Endodermal cell (in vitro differentiated cells): Measurements from ENCODE around the gene MRPL20. TPM values are rescaled to one million over a fixed set of nuclear protein-coding genes. Genes with fewer than 3 reads are reported as not detected.

Experiments
- DNase-seq: peaks from one replicate; pipeline ENCODE4 v3.0.0-alpha.2; 2017
- H3K27ac ChIP-seq: 2 replicates; pipeline ENCODE4 v1.5.1; 2013; ENCODE audit warnings: mild to moderate bottlenecking, low read depth, low read length, moderate library complexity
- H3K27me3 ChIP-seq: 2 replicates; pipeline ENCODE4 v1.6.1; 2013; ENCODE audit warnings: mild to moderate bottlenecking, low read length, moderate library complexity; ENCODE audit not compliant: insufficient read depth, control insufficient read depth, poor library complexity, severe bottlenecking
- H3K36me3 ChIP-seq: 2 replicates; pipeline ENCODE4 v1.7.0; 2013; ENCODE audit warnings: mild to moderate bottlenecking, low read length, moderate library complexity; ENCODE audit not compliant: control insufficient read depth, insufficient read depth
- H3K4me1 ChIP-seq: one replicate; pipeline ENCODE4 v1.7.0; 2013; ENCODE audit warnings: low read length; ENCODE audit not compliant: control insufficient read depth, insufficient read depth
- H3K4me3 ChIP-seq: 2 replicates; pipeline ENCODE4 v1.5.1; 2013; ENCODE audit warnings: mild to moderate bottlenecking, low read length, moderate library complexity
- H3K9ac ChIP-seq: 2 replicates; pipeline ENCODE4 v1.6.1; 2013; ENCODE audit warnings: mild to moderate bottlenecking, low read length, moderate library complexity; ENCODE audit not compliant: poor library complexity, severe bottlenecking; ENCODE audit errors: extremely low read depth
- H3K9me3 ChIP-seq: 2 replicates; pipeline ENCODE4 v1.6.1; 2013; ENCODE audit warnings: mild to moderate bottlenecking, low read length, moderate library complexity; ENCODE audit not compliant: control insufficient read depth
- H3K27ac Mint-ChIP-seq: 2 replicates; pipeline ENCODE4 v1.8.0; 2020; ENCODE audit warnings: mixed read lengths
- H3K27me3 Mint-ChIP-seq: 2 replicates; pipeline ENCODE4 v1.8.0; 2021; ENCODE audit warnings: mild to moderate bottlenecking, mixed read lengths; ENCODE audit not compliant: insufficient read depth
- H3K36me3 Mint-ChIP-seq: 2 replicates; pipeline ENCODE4 v1.8.0; 2020; ENCODE audit warnings: low read depth, mixed read lengths
- H3K4me1 Mint-ChIP-seq: 2 replicates; pipeline ENCODE4 v1.8.0; 2020; ENCODE audit warnings: mixed read lengths
- H3K4me3 Mint-ChIP-seq: 2 replicates; pipeline ENCODE4 v1.8.0; 2020; ENCODE audit warnings: mild to moderate bottlenecking, moderate library complexity, mixed read lengths
- H3K9me3 Mint-ChIP-seq: 2 replicates; pipeline ENCODE4 v1.8.0; 2020; ENCODE audit warnings: mild to moderate bottlenecking, mixed read lengths
- CTCF ChIP-seq: fragments of 200-600 bp; sonication (generic); conservative IDR thresholded peaks from 2 replicates; pipeline ENCODE4 v1.5.0; 2021; ENCODE audit warnings: antibody characterized with exemption, mild to moderate bottlenecking
- WGBS, 2 experiments: methylation state at CpG; one replicate each; pipeline versions ENCODE4 v1.1.5 to v1.1.7; 2013; ENCODE audit warnings: missing lambda C conversion rate in 2 of 2, mixed read lengths in 1 of 2; ENCODE audit not compliant: insufficient coverage in 1 of 2, insufficient read length in 1 of 2; 5-methylcytosine and 5-hydroxymethylcytosine counted together
- total RNA-seq, 2 donors: library from RNA; stranded (reverse); fragmentation: NEBNext Ultra II Directional in 1 of 2; extraction: Animal tissue kit (Norgen Biotek cat#: 25700) in 1 of 2; gene quantifications; 2 replicates in 1 of 2; 3 replicates in 1 of 2; pipeline ENCODE4 v1.2.1, GENCODE V29; 2021

The MRPL20 gene
- total RNA-seq, 2 donors from 2014 or later, result 109 to 129 TPM

GRCh38 chr1:1402072-1402900 lies 4.8 kb downstream of the MRPL20 start:
- peaks cover 65% of the 10 kb centered on the region for H3K36me3 Mint-ChIP-seq
- peaks cover 30% of the 10 kb centered on the region for H3K4me1 Mint-ChIP-seq
- no peak overlapping the region for H3K27ac ChIP-seq
- no peak overlapping the region for H3K4me3 ChIP-seq
- H3K36me3 ChIP-seq, result peaks cover 59% of the 10 kb centered on the region
- H3K4me1 ChIP-seq, result peaks cover 20% of the 10 kb centered on the region
- WGBS, 2 experiments, result 87 to 89% methylated on average over 14 to 20 of the region's 20 CpGs
- H3K27me3 ChIP-seq, result no peaks in the 10 kb centered on the region
- no peaks in the 10 kb centered on the region for H3K27me3 Mint-ChIP-seq
- peak; percentile 88 for TF ChIP-seq CTCF
- no peak overlapping the region for H3K9ac ChIP-seq
- peak overlapping the region; percentile 88 for H3K27ac Mint-ChIP-seq
- no peaks in the 10 kb centered on the region for H3K9me3 ChIP-seq
- peak overlapping the region; percentile 88 for H3K4me3 Mint-ChIP-seq
- DNase-seq, result peak; percentile 90
- H3K9me3 Mint-ChIP-seq, result no peaks in the 10 kb centered on the region

- no peak overlapping the region for H3K27ac ChIP-seq
- Mint-ChIP-seq H3K27ac (peak overlapping the region; percentile 39), H3K36me3 (peaks cover 69% of the 10 kb centered on the region)
These were observed 5.6 kb downstream of the MRPL20 start for GRCh38 chr1:1401457-1402010.

More at GRCh38 chr1:1401457-1402010, 5.6 kb downstream of the MRPL20 start:
- peaks cover 65% of the 10 kb centered on the region for H3K36me3 ChIP-seq
- peaks cover 30% of the 10 kb centered on the region for H3K4me1 Mint-ChIP-seq
- no peaks in the 10 kb centered on the region for H3K27me3 ChIP-seq
- no peaks in the 10 kb centered on the region for H3K27me3 Mint-ChIP-seq
- H3K4me3 ChIP-seq, result peak overlapping the region; percentile 95
- no peak overlapping the region for H3K9ac ChIP-seq
- no peaks in the 10 kb centered on the region for H3K9me3 Mint-ChIP-seq
- DNase-seq, result no peak
- no peak for TF ChIP-seq CTCF
- peaks cover 20% of the 10 kb centered on the region for H3K4me1 ChIP-seq
- H3K9me3 ChIP-seq, result no peaks in the 10 kb centered on the region
- H3K4me3 Mint-ChIP-seq, result peak overlapping the region; percentile 88
- WGBS, 2 experiments, result 95 to 98% methylated on average over 7 of the region's 7 CpGs
